HG02885 (cell line): ENCODE measurements around the gene OR12D3.
"Not testable (repeated sequence)": the region's sequence is repeated elsewhere in the genome, so short reads cannot be mapped to it uniquely, and the experiment has no call there.

Experiments
- ATAC-seq: cut with Tn5 transposase; IDR thresholded peaks from one replicate; pipeline ENCODE4 v1.9.1; 2021; ENCODE audit warnings: mild to moderate bottlenecking; ENCODE audit not compliant: unreplicated experiment, poor library complexity

OR12D3 gene

GRCh38 chr6:29375191-29375590, at the start of gene OR12D3:
Gene OR12D3, minus strand, starts transcription at chr6:29375291. Its CDS starts 4 bp downstream, at chr6:29375287.
- no peak for ATAC-seq

- no peak for ATAC-seq
Observed at GRCh38 chr6:29424575-29424974, 49.5 kb upstream of the OR12D3 start.

- ATAC-seq: no peak
Observed at GRCh38 chr6:29424168-29424567, 49.1 kb upstream of the OR12D3 start.

- ATAC-seq: no peak
Observed at GRCh38 chr6:29419516-29419915, 44.4 kb upstream of the OR12D3 start.

GRCh38 chr6:29414588-29414987, 39.5 kb upstream of the OR12D3 start, which contains the start of gene OR12D1:
Gene OR12D1, plus strand, starts transcription at chr6:29414928.
- ATAC-seq: no peak

GRCh38 chr6:29403801-29404200, 28.7 kb upstream of the OR12D3 start:
- no peak for ATAC-seq

GRCh38 chr6:29399525-29399924, 24.4 kb upstream of the OR12D3 start:
- ATAC-seq: no peak

- no peak for ATAC-seq
Observed at GRCh38 chr6:29395331-29395730, 20.2 kb upstream of the OR12D3 start, which contains the start of gene OR12D2. Gene OR12D2, plus strand, starts transcription at chr6:29395631. Its CDS starts 1,069 bp downstream, at chr6:29396700.

- no peak for ATAC-seq
Observed at GRCh38 chr6:29388533-29388932, 13.4 kb upstream of the OR12D3 start.

GRCh38 chr6:29376003-29376402, 912 bp upstream of the OR12D3 start:
- no peak for ATAC-seq

- ATAC-seq: no peak
Observed at GRCh38 chr6:29368765-29369164, 6.3 kb downstream of the OR12D3 start, which contains the start of gene OR5V1. Gene OR5V1, minus strand, starts transcription at chr6:29368865. Its CDS starts 12,670 bp downstream, at chr6:29356195.

- no peak for ATAC-seq
Observed at GRCh38 chr6:29355603-29356002, 19.5 kb downstream of the OR12D3 start.

- ATAC-seq: no peak
Observed at GRCh38 chr6:29354980-29355379, 20.1 kb downstream of the OR12D3 start.

GRCh38 chr6:29349348-29349747, 25.7 kb downstream of the OR12D3 start:
- ATAC-seq: not testable (repeated sequence)

GRCh38 chr6:29345380-29345779, 29.7 kb downstream of the OR12D3 start:
- ATAC-seq: no peak

- ATAC-seq: no peak
Observed at GRCh38 chr6:29336269-29336668, 38.8 kb downstream of the OR12D3 start.

- ATAC-seq: no peak
Observed at GRCh38 chr6:29332676-29333075, 42.4 kb downstream of the OR12D3 start.

GRCh38 chr6:29325777-29326176, 49.3 kb downstream of the OR12D3 start:
- no peak for ATAC-seq
